WTC11 (cell line): ENCODE measurements around the gene CLTCL1.

Experiments
- CREB1 ChIP-seq: sonication (generic); formaldehyde crosslinking; IDR thresholded peaks from 2 replicates; pipeline ENCODE4 v1.8.0; 2023; ENCODE audit warnings: mild to moderate bottlenecking, missing genetic modification reagents
- ELF4 ChIP-seq: sonication (generic); formaldehyde crosslinking; IDR thresholded peaks from 2 replicates; pipeline ENCODE4 v1.8.1; 2022; ENCODE audit warnings: low read depth, mild to moderate bottlenecking, moderate library complexity, missing genetic modification reagents
- ESRRA ChIP-seq: sonication (generic); formaldehyde crosslinking; IDR thresholded peaks from 2 replicates; pipeline ENCODE4 v1.8.1; 2022; ENCODE audit warnings: mild to moderate bottlenecking, missing genetic modification reagents, borderline replicate concordance
- NFYB ChIP-seq: sonication (generic); formaldehyde crosslinking; conservative IDR thresholded peaks from 2 replicates; pipeline ENCODE4 v1.8.0; 2022; ENCODE audit warnings: low read depth, missing genetic modification reagents
- ZSCAN18 ChIP-seq: fragments of 250-450 bp; sonication (Bioruptor Pico); IDR thresholded peaks from 2 replicates; pipeline ENCODE4 v2.1.2; 2022; ENCODE audit warnings: mild to moderate bottlenecking, moderate library complexity

GRCh38 chr22:19265779-19266178, 25.7 kb downstream of the CLTCL1 start:
- TF ChIP-seq ELF4 (CRISPR knock-in tag) (no peak), ESRRA (CRISPR knock-in tag) (no peak), NFYB (no peak), CREB1 (CRISPR knock-in tag) (no peak), ZSCAN18 (CRISPR knock-in tag) (no peak)
